Measurements from ENCODE around the gene SAG. TPM values are rescaled to one million over a fixed set of nuclear protein-coding genes. Genes with fewer than 3 reads are reported as not detected.

SAG gene
- total RNA-seq, 1 donor from 2014 or later, result not detected

- DNase-seq (ENCODE audit: low read depth), result no peak
- H3K4me3 ChIP-seq (ENCODE audit: low read depth, low read length), result no peak overlapping the region
- TF ChIP-seq CTCF (IDR thresholded peaks at IDR 0.05; ENCODE audit: insufficient read depth, low read length, poor library complexity, severe bottlenecking), result no peak
- H3K27me3 ChIP-seq (ENCODE audit: control insufficient read depth, insufficient read depth, low read length), result no peaks in the 10 kb centered on the region
- peaks cover 3% of the 10 kb centered on the region for H3K36me3 ChIP-seq (ENCODE audit: control insufficient read depth, insufficient read depth, low read length)
These were observed 50.7 kb downstream of the SAG start for GRCh38 chr2:233358335-233358734.

- H3K27me3 ChIP-seq (ENCODE audit: control insufficient read depth, insufficient read depth, low read length), result no peaks in the 10 kb centered on the region
- TF ChIP-seq CTCF (IDR thresholded peaks at IDR 0.05; ENCODE audit: insufficient read depth, low read length, poor library complexity, severe bottlenecking), result no peak
- DNase-seq (ENCODE audit: low read depth), result no peak
- peaks cover 3% of the 10 kb centered on the region for H3K36me3 ChIP-seq (ENCODE audit: control insufficient read depth, insufficient read depth, low read length)
- H3K4me3 ChIP-seq (ENCODE audit: low read depth, low read length), result no peak overlapping the region
These were observed 51.3 kb downstream of the SAG start for GRCh38 chr2:233358947-233359346.

- no peak overlapping the region for H3K4me3 ChIP-seq (ENCODE audit: low read depth, low read length)
- TF ChIP-seq CTCF (IDR thresholded peaks at IDR 0.05; ENCODE audit: insufficient read depth, low read length, poor library complexity, severe bottlenecking), result no peak
These were observed 52.2 kb downstream of the SAG start for GRCh38 chr2:233359823-233360222.

GRCh38 chr2:233360771-233361176, 53.2 kb downstream of the SAG start:
- Histone ChIP-seq H3K4me3 (ENCODE audit: low read depth, low read length) (no peak overlapping the region), H3K27me3 (ENCODE audit: control insufficient read depth, insufficient read depth, low read length) (no peaks in the 10 kb centered on the region), H3K36me3 (ENCODE audit: control insufficient read depth, insufficient read depth, low read length) (peaks cover 3% of the 10 kb centered on the region)
- no peak for TF ChIP-seq CTCF (IDR thresholded peaks at IDR 0.05; ENCODE audit: insufficient read depth, low read length, poor library complexity, severe bottlenecking)
- no peak for DNase-seq (ENCODE audit: low read depth)

More at GRCh38 chr2:233359823-233360222, 52.2 kb downstream of the SAG start:
- no peak for DNase-seq (ENCODE audit: low read depth)
- Histone ChIP-seq H3K36me3 (ENCODE audit: control insufficient read depth, insufficient read depth, low read length) (peaks cover 3% of the 10 kb centered on the region), H3K27me3 (ENCODE audit: control insufficient read depth, insufficient read depth, low read length) (no peaks in the 10 kb centered on the region)

GRCh38 chr2:233361297-233361696, 53.7 kb downstream of the SAG start:
- peaks cover 3% of the 10 kb centered on the region for H3K36me3 ChIP-seq (ENCODE audit: control insufficient read depth, insufficient read depth, low read length)
- no peaks in the 10 kb centered on the region for H3K27me3 ChIP-seq (ENCODE audit: control insufficient read depth, insufficient read depth, low read length)
- H3K4me3 ChIP-seq (ENCODE audit: low read depth, low read length), result no peak overlapping the region
- no peak for TF ChIP-seq CTCF (IDR thresholded peaks at IDR 0.05; ENCODE audit: insufficient read depth, low read length, poor library complexity, severe bottlenecking)
- no peak for DNase-seq (ENCODE audit: low read depth)

GRCh38 chr2:233362742-233363141, 55.1 kb downstream of the SAG start:
- no peak for DNase-seq (ENCODE audit: low read depth)
- Histone ChIP-seq H3K4me3 (ENCODE audit: low read depth, low read length) (no peak overlapping the region), H3K36me3 (ENCODE audit: control insufficient read depth, insufficient read depth, low read length) (peaks cover 2% of the 10 kb centered on the region), H3K27me3 (ENCODE audit: control insufficient read depth, insufficient read depth, low read length) (no peaks in the 10 kb centered on the region)
- no peak for TF ChIP-seq CTCF (IDR thresholded peaks at IDR 0.05; ENCODE audit: insufficient read depth, low read length, poor library complexity, severe bottlenecking)

All from kidney epithelial cell (primary cell).